DOHH2 (cell line): ENCODE results near the gene ARHGAP11B.
"Not testable (repeated sequence)": the region's sequence is repeated elsewhere in the genome, so short reads cannot be mapped to it uniquely, and the experiment has no call there.

Source experiments
- CTCF ChIP-seq: fragments of 200-600 bp; sonication (generic); IDR thresholded peaks from one replicate; pipeline ENCODE4 v1.5.1; 2014; ENCODE audit warnings: antibody characterized with exemption, mild to moderate bottlenecking, low read depth, low read length; ENCODE audit not compliant: poor library complexity, severe bottlenecking
- EZH2phosphoT487 ChIP-seq: fragments of 200-600 bp; sonication (generic); IDR thresholded peaks from 2 replicates; pipeline ENCODE4 v1.6.1; 2017; ENCODE audit warnings: borderline replicate concordance, mild to moderate bottlenecking, antibody characterized with exemption, low read length, moderate library complexity, mixed read lengths

GRCh38 chr15:30661154-30661553 is 35.2 kb downstream of the ARHGAP11B start:
- TF ChIP-seq CTCF = peak; percentile 50
- not testable (repeated sequence) for TF ChIP-seq EZH2phosphoT487
